NB4 (cell line): ENCODE data around the gene GPR142.

Experiments used
- CTCF ChIP-seq: IDR thresholded peaks from one replicate; pipeline ENCODE4 v1.5.1; 2012; ENCODE audit warnings: low read depth, low read length
- POLR2A ChIP-seq: IDR thresholded peaks from 2 replicates; pipeline ENCODE4 v1.6.1; 2011; ENCODE audit warnings: mild to moderate bottlenecking; ENCODE audit not compliant: insufficient read length; ENCODE audit errors: extremely low read depth
- TF ChIP-seq, protein P1 (sequence below): IDR thresholded peaks from 2 replicates; pipeline ENCODE4 v1.6.1; 2011; ENCODE audit warnings: low read depth, low read length

DNA sequence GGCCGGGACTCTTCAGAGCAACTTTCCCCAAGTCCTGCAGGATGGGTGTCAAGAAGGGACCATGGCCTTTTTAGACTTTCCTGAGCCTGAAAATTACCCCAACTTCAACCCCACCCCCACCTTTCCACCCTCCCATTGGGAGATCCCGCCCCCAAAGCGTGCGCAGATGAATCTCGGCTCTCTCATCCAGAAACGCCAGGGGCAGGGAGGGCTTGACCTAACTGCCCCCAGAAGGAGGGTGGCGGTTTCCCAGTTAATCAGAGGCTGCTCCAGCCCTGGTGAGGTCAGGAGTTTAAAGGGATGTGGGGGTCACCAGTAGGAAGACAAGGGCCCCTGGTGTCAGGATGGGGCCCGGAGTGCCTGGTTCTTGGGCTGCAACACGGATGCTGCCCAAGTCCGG, 40.8 kb upstream of the GPR142 start:
- no peak for TF ChIP-seq POLR2A
- no peak for TF ChIP-seq CTCF
- TF ChIP-seq, protein P1, sequence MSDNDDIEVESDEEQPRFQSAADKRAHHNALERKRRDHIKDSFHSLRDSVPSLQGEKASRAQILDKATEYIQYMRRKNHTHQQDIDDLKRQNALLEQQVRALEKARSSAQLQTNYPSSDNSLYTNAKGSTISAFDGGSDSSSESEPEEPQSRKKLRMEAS: no peak
